Pancreas (tissue), 10 donors: ENCODE measurements around the gene DUSP1. TPM values are rescaled to one million over a fixed set of nuclear protein-coding genes. Genes with fewer than 3 reads are reported as not detected.

Experiments
- ATAC-seq, 4 donors: fragments of 200-7000 bp; cut with Tn5 transposase; one replicate each; pipeline versions ENCODE4 v1.8.0 to v1.9.1; 2020; ENCODE audit warnings: mild to moderate bottlenecking in 4 of 4, moderate library complexity in 4 of 4
- DNase-seq, 6 donors: peaks; one replicate each; pipeline ENCODE4 v3.0.0-alpha.2; 2020
- FAIRE-seq: peaks from 2 replicates; lab custom pipeline; 2012; peaks lifted over from hg19 to GRCh38; lab: Jason Lieb, UNC
- H3K27ac ChIP-seq, 4 donors: fragments of 200-600 bp; sonication (generic); 1 replicate in 3 of 4; 2 replicates in 1 of 4; pipeline versions ENCODE4 v1.5.0 to v1.8.0; 2020
- H3K27me3 ChIP-seq, 4 donors: fragments of 200-600 bp; one replicate each; pipeline ENCODE4 v1.8.0; 2021
- H3K36me3 ChIP-seq, 3 donors: fragments of 200-600 bp; sonication (generic) in 1 of 3; one replicate each; pipeline versions ENCODE4 v1.5.0 to v1.8.0; 2020 to 2021
- H3K4me1 ChIP-seq, 3 donors: fragments of 200-600 bp; one replicate each; pipeline ENCODE4 v1.8.0; 2021
- H3K4me3 ChIP-seq, 4 donors: fragments of 200-600 bp; sonication (generic) in 2 of 4; one replicate each; pipeline versions ENCODE4 v1.5.0 to v1.8.0; 2020 to 2021
- H3K9me3 ChIP-seq, 4 donors: fragments of 200-600 bp; one replicate each; pipeline ENCODE4 v1.8.0; 2021
- CTCF ChIP-seq, 4 donors: fragments of 200-600 bp; sonication (generic) in 3 of 4; IDR thresholded peaks; one replicate each; pipeline versions ENCODE4 v1.5.0 to v1.8.0; 2021; ENCODE audit warnings: antibody characterized with exemption in 4 of 4
- WGBS, 2 donors: extraction: QIAGEN DNeasy Blood & Tissue Kit; methylation state at CpG; one replicate each; pipeline ENCODE4 v1.1.7; 2013; 5-methylcytosine and 5-hydroxymethylcytosine counted together
- intact Hi-C, 3 donors: fragments of 100-400 bp; cut with DNase I; formaldehyde crosslinking; loops; one replicate each; pipeline versions ENCODE4 v1.11.1 to v1.14.2; 2022
- polyA plus RNA-seq, 2 donors: library from polyadenylated mRNA; stranded (reverse); fragments of 200-250 nt; gene quantifications; one replicate each; pipeline ENCODE4 v1.2.3, GENCODE V29; 2013
- total RNA-seq, 6 donors: library from RNA; stranded (reverse); fragmentation: NEBNext Ultra II Directional in 4 of 6; extraction: Animal tissue kit (Norgen Biotek cat#: 25700) in 4 of 6; gene quantifications; one replicate each; pipeline versions ENCODE4 v1.2.1 to v1.2.4, GENCODE V29; 2021 to 2023
- donor health status: healthy with polysubstance abuse.
- donor health status: DM: no; HTN: no; CAD: no; lungs with moderate emphysema.
- donor health status: DM: no; HTN: no; CAD: no.
- donor health status: control.
- donor health status: control.
- donor health status: Bipolar disorder and iron deficiency.
- donor health status: DM: yes; HTN: yes; CAD: no.
- donor health status: DM: no; HTN: no; CAD: no.
- donor health status: DM: no; HTN: no; CAD: no.
- donor health status: DM: yes; HTN: yes; CAD: no.

Gene DUSP1
- total and polyA plus RNA-seq, 8 donors, result 18.6 to 198 (median 55.5) TPM

DNA sequence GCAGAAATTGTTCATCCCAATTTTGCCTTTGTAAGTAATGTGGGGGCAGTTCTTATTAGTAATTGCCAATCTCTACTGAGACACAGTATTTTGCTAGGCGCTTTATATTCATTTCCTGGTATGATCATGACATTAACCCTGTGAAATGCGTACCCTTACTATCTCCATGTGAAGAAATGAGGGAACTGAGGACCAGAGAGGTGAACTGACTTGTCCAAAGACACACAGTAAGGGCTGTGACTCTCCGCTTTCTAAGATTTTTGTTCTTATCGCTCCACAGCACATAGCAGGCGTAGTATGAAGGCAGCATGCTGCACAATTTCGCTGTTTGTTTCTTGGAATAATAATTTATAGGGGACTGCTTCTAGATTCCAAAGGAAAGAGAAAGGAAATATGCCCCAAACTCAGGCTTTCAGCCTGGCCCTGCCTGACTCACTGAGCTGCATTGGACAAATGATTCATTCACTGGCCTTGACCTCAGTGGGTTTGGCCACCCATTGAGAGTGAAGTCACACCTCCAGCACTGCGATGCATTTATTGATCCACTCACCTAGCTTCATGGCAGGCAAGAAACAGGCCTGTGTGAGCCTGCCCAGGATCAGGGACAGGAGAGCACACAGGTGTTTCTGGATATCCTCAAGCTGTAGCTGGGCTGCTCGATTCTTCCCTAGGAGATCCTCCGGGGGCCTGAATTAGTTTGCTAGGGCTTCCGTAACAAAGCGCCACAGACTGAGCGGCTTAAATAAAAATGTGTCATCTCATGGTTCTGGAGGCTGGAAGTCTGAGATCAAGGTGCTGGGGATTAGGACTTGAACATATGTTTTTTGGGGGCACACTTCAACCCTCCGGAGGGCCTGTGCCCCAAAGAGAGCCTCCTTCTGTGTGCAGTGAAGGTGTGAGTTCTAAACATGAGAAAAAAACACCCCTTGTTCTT, 7.2 kb upstream of the DUSP1 start:
- H3K36me3 ChIP-seq, result no peaks in the 10 kb centered on the region
- ATAC-seq, result peak; percentile 85 to 91 (median 88)
- no peak for TF ChIP-seq CTCF (IDR thresholded peaks at IDR 0.05)
- peak in 5 of 6 donors; percentile 20 to 89 (median 80) for DNase-seq
- no peaks in the 10 kb centered on the region for H3K27me3 ChIP-seq
- H3K4me3 ChIP-seq, result no peak overlapping the region
- H3K9me3 ChIP-seq, result no peaks in the 10 kb centered on the region
- H3K4me1 ChIP-seq, result peaks cover 12 to 21% (median 20%) of the 10 kb centered on the region in 3 donors
- FAIRE-seq, result no peak
- WGBS, 2 donors, result 50 to 57% methylated on average over 13 of the region's 13 CpGs
- intact Hi-C loops, result loop anchor here in 2 of 3 donors (10.0 kb wide), 2 partner anchors 67 to 127 kb away; no protein-coding TSS in a partner anchor
- H3K27ac ChIP-seq, result peak overlapping the region; percentile 79 to 88 (median 82)

DNA sequence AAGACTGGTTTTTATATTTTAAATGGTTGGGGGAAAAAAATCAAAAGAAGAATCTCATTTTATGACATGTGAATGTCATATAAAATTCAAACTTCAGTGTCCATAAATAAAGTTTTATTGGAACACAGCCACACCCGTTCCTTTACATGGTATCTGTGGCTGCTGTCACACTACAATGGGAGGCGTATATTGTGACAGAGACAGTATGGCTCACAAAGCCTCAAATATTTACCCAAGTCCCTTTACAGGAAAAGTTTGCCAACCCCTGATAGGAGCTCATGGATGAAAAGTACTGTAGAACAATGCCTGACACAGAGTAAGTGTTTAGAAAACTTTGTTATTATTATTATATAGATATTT, 5.2 kb upstream of the DUSP1 start:
- Histone ChIP-seq H3K4me3 (no peak overlapping the region), H3K9me3 (no peaks in the 10 kb centered on the region), H3K4me1 (peaks cover 12 to 21% (median 20%) of the 10 kb centered on the region in 3 donors), H3K36me3 (no peaks in the 10 kb centered on the region), H3K27ac (peak overlapping the region in 2 of 4 donors; percentile 84 to 88), H3K27me3 (no peaks in the 10 kb centered on the region)
- DNase-seq (no peak), FAIRE-seq (no peak), ATAC-seq (no peak)
- no peak for TF ChIP-seq CTCF (IDR thresholded peaks at IDR 0.05)
- WGBS, 2 donors, result 75% methylated on average over 2 of the region's 2 CpGs
- intact Hi-C loops, result loop anchor here in 2 of 3 donors (10.0 kb wide), 2 partner anchors 69 to 129 kb away; no protein-coding TSS in a partner anchor

DNA sequence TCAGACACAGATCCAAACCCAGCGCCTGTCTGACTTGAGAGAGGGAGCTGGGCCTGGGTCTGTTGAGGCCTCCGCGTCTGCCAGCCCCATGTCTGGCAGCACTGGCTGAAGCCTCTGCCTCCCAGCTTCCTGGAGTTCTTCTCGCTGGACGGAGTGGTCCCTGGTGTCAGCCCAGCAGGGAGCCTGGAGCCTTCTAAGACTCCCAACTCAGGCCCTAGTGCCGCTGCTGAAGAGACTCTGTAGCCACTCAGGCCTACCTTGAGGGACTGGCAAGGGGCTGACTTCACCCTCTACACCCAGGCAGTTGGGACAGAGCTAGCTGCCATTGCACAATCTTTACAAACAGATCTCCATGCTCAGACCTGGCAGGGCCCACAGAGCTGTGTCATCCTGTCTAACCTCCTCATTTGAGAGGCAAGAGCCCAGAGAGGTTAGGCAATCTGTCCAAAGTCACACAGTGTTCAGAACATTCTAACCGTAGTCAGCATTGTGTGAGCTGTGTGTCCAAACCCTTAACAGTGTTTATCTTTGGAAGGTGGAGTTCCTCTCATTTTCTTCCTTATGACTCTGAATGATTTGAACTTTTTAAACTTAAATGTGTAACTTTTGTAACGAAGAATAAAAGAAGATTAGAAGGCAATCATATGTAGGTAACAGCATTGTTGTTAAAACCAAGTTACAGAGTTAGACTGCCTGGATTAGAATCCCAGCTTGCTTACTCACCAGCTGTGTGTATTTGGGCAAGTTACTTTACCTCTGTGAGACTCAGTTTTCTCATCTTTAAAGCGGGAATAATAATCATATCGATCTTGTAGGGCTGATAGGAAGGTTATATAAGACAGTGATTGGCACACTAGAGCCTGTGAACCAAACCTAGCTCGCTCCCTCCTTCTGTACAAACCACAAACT, 4.6 kb upstream of the DUSP1 start:
- DNase-seq (peak in 1 of 6 donors; percentile 65), FAIRE-seq (no peak), ATAC-seq (no peak)
- TF ChIP-seq CTCF (IDR thresholded peaks at IDR 0.05), result no peak
- peak overlapping the region in 2 of 4 donors; percentile 84 to 88 for H3K27ac ChIP-seq
- no peaks in the 10 kb centered on the region for H3K36me3 ChIP-seq
- WGBS, 2 donors, result 87 to 92% methylated on average over 11 of the region's 11 CpGs
- no peak overlapping the region for H3K4me3 ChIP-seq
- H3K27me3 ChIP-seq, result no peaks in the 10 kb centered on the region
- intact Hi-C loops, result loop anchor here in 2 of 3 donors (10.0 kb wide), 2 partner anchors 69 to 129 kb away; no protein-coding TSS in a partner anchor
- peaks cover 12 to 21% (median 20%) of the 10 kb centered on the region in 3 donors for H3K4me1 ChIP-seq
- H3K9me3 ChIP-seq, result no peaks in the 10 kb centered on the region

DNA sequence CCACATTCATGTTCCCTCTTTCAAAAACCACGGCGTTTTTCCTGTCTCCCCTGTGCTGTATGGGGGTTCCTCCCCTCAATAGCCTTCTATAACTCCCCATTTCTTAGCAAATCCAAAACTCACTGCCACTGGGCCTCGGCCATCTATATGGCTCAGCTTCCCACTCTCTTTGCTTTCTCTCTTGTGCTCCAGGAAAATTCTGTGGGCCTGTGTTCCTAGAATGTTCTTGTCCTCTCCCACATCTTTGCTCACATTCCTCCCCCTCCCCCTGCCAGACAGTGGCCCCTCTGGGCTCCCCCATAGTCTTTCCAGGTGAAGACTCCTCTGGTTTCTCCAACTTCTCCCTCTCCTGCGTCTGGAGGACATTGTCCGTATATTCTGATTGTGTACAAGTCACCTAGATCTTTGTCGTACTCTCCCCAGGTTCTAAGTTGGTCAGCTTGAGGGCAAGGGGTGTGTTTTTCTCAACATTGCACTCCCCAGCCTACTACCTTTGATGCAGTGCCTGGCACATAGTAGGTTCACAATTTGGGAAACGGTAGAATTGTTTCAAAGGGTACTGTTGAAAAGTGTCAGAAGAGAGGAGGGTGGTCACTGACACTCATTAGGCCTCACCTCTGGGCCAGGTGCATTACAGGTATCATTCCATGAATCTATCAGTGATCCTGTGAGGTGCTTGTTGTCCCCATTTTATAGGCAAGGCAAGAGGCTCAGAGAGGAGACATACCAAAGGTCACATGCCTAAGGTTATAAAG, 3.7 kb upstream of the DUSP1 start:
- DNase-seq, result peak in 1 of 6 donors; percentile 12
- WGBS, 2 donors, result 77 to 79% methylated on average over 7 of the region's 7 CpGs
- Histone ChIP-seq H3K27me3 (no peaks in the 10 kb centered on the region), H3K9me3 (no peaks in the 10 kb centered on the region), H3K36me3 (peaks cover 0 to 5% (median 0%) of the 10 kb centered on the region in 3 donors), H3K4me3 (no peak overlapping the region), H3K27ac (peak overlapping the region in 2 of 4 donors; percentile 30 to 98), H3K4me1 (peaks cover 12 to 21% (median 20%) of the 10 kb centered on the region in 3 donors)
- ATAC-seq, result no peak
- no peak for TF ChIP-seq CTCF (IDR thresholded peaks at IDR 0.05)
- FAIRE-seq, result no peak
- intact Hi-C loops, result loop anchor here in 2 of 3 donors (5.0 to 10.0 kb wide), 3 partner anchors 57 to 130 kb away; no protein-coding TSS in a partner anchor
